Subcutaneous abdominal adipose tissue (tissue), 5 donors: ENCODE measurements around the gene AFF1.

Experiments used
- H3K27ac ChIP-seq: one replicate; pipeline ENCODE4 v1.7.0; 2013; ENCODE audit warnings: low read depth, mild to moderate bottlenecking, inconsistent platforms, low read length, moderate library complexity
- H3K27me3 ChIP-seq, 5 donors: one replicate each; pipeline ENCODE4 v1.7.0; 2013; ENCODE audit warnings: low read length in 5 of 5, inconsistent platforms in 1 of 5; ENCODE audit not compliant: control insufficient read depth in 5 of 5, insufficient read depth in 4 of 5
- H3K36me3 ChIP-seq, 5 donors: one replicate each; pipeline ENCODE4 v1.7.0; 2013; ENCODE audit warnings: low read length in 5 of 5; ENCODE audit not compliant: control insufficient read depth in 5 of 5, insufficient read depth in 5 of 5
- H3K4me1 ChIP-seq, 5 donors: one replicate each; pipeline ENCODE4 v1.7.0; 2013; ENCODE audit warnings: low read length in 5 of 5, mild to moderate bottlenecking in 3 of 5, moderate library complexity in 1 of 5; ENCODE audit not compliant: control insufficient read depth in 5 of 5, insufficient read depth in 5 of 5
- H3K4me3 ChIP-seq, 5 donors: one replicate each; pipeline ENCODE4 v1.7.0; 2013; ENCODE audit warnings: low read length in 5 of 5, low read depth in 1 of 5
- H3K9ac ChIP-seq, 5 donors: one replicate each; pipeline ENCODE4 v1.7.0; 2013; ENCODE audit warnings: low read length in 5 of 5, mild to moderate bottlenecking in 4 of 5, moderate library complexity in 3 of 5
- H3K9me3 ChIP-seq, 5 donors: one replicate each; pipeline ENCODE4 v1.7.0; 2013; ENCODE audit warnings: low read length in 5 of 5; ENCODE audit not compliant: control insufficient read depth in 5 of 5
- donor health status: healthy.
- donor health status: healthy.
- donor health status: healthy.
- donor health status: healthy.
- donor health status: healthy.

Gene AFF1

GRCh38 chr4:86934771-86935565, at the start of gene AFF1:
Gene AFF1 (plus strand): TSS chr4:86935011. CDS start chr4:86948534, 13,523 bp downstream.
- Histone ChIP-seq H3K36me3 (peaks cover 0 to 5% (median 3%) of the 10 kb centered on the region in 5 donors), H3K27me3 (no peaks in the 10 kb centered on the region), H3K4me3 (peak within 1 kb of the TSS; percentile 82 to 94 (median 90)), H3K27ac (peak within 1 kb of the TSS; percentile 99), H3K9me3 (no peaks in the 10 kb centered on the region), H3K4me1 (peaks cover 0 to 50% (median 33%) of the 10 kb centered on the region in 5 donors), H3K9ac (peak within 1 kb of the TSS; percentile 86 to 95 (median 94))

- Histone ChIP-seq H3K4me3 (no peak overlapping the region), H3K27ac (no peak overlapping the region), H3K36me3 (peaks cover 0 to 4% (median 0%) of the 10 kb centered on the region in 5 donors), H3K9ac (no peak overlapping the region), H3K9me3 (no peaks in the 10 kb centered on the region), H3K4me1 (peaks cover 2 to 15% (median 12%) of the 10 kb centered on the region in 5 donors), H3K27me3 (no peaks in the 10 kb centered on the region)
Measured at GRCh38 chr4:86890790-86891189, 44.0 kb upstream of the AFF1 start.

- Histone ChIP-seq H3K9ac (peak within 1 kb of the TSS; percentile 66 to 87 (median 77)), H3K27ac (no peak within 1 kb of the TSS), H3K9me3 (no peaks in the 10 kb centered on the region), H3K4me1 (peaks cover 4 to 21% (median 15%) of the 10 kb centered on the region in 5 donors), H3K4me3 (peak within 1 kb of the TSS; percentile 64 to 85 (median 77)), H3K36me3 (peaks cover 0 to 4% (median 0%) of the 10 kb centered on the region in 5 donors), H3K27me3 (no peaks in the 10 kb centered on the region)
Measured at GRCh38 chr4:86891762-86892635, 42.8 kb upstream of the AFF1 start, which contains the start of gene C4orf36. Gene C4orf36 (minus strand): TSS chr4:86892422. CDS start chr4:86891520, 902 bp downstream.

- H3K36me3 ChIP-seq, result peaks cover 0 to under 1% (median 0%) of the 10 kb centered on the region in 5 donors
- H3K4me1 ChIP-seq, result peaks cover 4 to 21% (median 15%) of the 10 kb centered on the region in 5 donors
- no peaks in the 10 kb centered on the region for H3K27me3 ChIP-seq
- no peaks in the 10 kb centered on the region for H3K9me3 ChIP-seq
- no peak overlapping the region for H3K27ac ChIP-seq
- peak overlapping the region; percentile 66 to 87 (median 77) for H3K9ac ChIP-seq
- H3K4me3 ChIP-seq, result peak overlapping the region; percentile 64 to 85 (median 77)
Measured at GRCh38 chr4:86892636-86892960, 42.2 kb upstream of the AFF1 start.

- peaks cover 4 to 21% (median 15%) of the 10 kb centered on the region in 5 donors for H3K4me1 ChIP-seq
- H3K9ac ChIP-seq, result no peak overlapping the region
- H3K27me3 ChIP-seq, result no peaks in the 10 kb centered on the region
- H3K27ac ChIP-seq, result no peak overlapping the region
- H3K36me3 ChIP-seq, result no peaks in the 10 kb centered on the region
- H3K4me3 ChIP-seq, result peak overlapping the region in 1 of 5 donors; percentile 64
- H3K9me3 ChIP-seq, result no peaks in the 10 kb centered on the region
Measured at GRCh38 chr4:86893136-86893535, 41.7 kb upstream of the AFF1 start.

GRCh38 chr4:86894455-86894854, 40.4 kb upstream of the AFF1 start:
- H3K4me1 ChIP-seq, result peaks cover 4 to 21% (median 15%) of the 10 kb centered on the region in 5 donors
- H3K4me3 ChIP-seq, result no peak overlapping the region
- H3K27ac ChIP-seq, result no peak overlapping the region
- no peaks in the 10 kb centered on the region for H3K9me3 ChIP-seq
- H3K27me3 ChIP-seq, result no peaks in the 10 kb centered on the region
- H3K9ac ChIP-seq, result no peak overlapping the region
- H3K36me3 ChIP-seq, result no peaks in the 10 kb centered on the region

GRCh38 chr4:86895692-86896488, 38.9 kb upstream of the AFF1 start:
- Histone ChIP-seq H3K9ac (no peak overlapping the region), H3K27ac (no peak overlapping the region)

GRCh38 chr4:86896596-86896995, 38.2 kb upstream of the AFF1 start:
- Histone ChIP-seq H3K36me3 (no peaks in the 10 kb centered on the region), H3K4me1 (peaks cover 4 to 18% (median 13%) of the 10 kb centered on the region in 5 donors), H3K4me3 (no peak overlapping the region), H3K27me3 (no peaks in the 10 kb centered on the region), H3K9ac (no peak overlapping the region), H3K9me3 (no peaks in the 10 kb centered on the region), H3K27ac (no peak overlapping the region)

More at GRCh38 chr4:86895692-86896488, 38.9 kb upstream of the AFF1 start:
- H3K4me3 ChIP-seq, result no peak overlapping the region
- H3K4me1 ChIP-seq, result peaks cover 4 to 21% (median 15%) of the 10 kb centered on the region in 5 donors
- no peaks in the 10 kb centered on the region for H3K9me3 ChIP-seq
- no peaks in the 10 kb centered on the region for H3K27me3 ChIP-seq
- no peaks in the 10 kb centered on the region for H3K36me3 ChIP-seq

GRCh38 chr4:86898562-86898961, 36.2 kb upstream of the AFF1 start:
- Histone ChIP-seq H3K4me1 (peaks cover 0 to 9% (median 5%) of the 10 kb centered on the region in 5 donors), H3K9me3 (no peaks in the 10 kb centered on the region), H3K27me3 (no peaks in the 10 kb centered on the region), H3K36me3 (no peaks in the 10 kb centered on the region), H3K4me3 (no peak overlapping the region), H3K9ac (no peak overlapping the region), H3K27ac (no peak overlapping the region)
